ENCODE results near the gene MALL. TPM values are rescaled to one million over a fixed set of nuclear protein-coding genes. Genes with fewer than 3 reads are reported as not detected.
"Not testable (repeated sequence)": the region's sequence is repeated elsewhere in the genome, so short reads cannot be mapped to it uniquely, and the experiment has no call there.

Gene MALL
- polyA plus RNA-seq, 2 of the 4 experiments (the other 2 are of a cell fraction): 77.8 to 123 TPM

DNA sequence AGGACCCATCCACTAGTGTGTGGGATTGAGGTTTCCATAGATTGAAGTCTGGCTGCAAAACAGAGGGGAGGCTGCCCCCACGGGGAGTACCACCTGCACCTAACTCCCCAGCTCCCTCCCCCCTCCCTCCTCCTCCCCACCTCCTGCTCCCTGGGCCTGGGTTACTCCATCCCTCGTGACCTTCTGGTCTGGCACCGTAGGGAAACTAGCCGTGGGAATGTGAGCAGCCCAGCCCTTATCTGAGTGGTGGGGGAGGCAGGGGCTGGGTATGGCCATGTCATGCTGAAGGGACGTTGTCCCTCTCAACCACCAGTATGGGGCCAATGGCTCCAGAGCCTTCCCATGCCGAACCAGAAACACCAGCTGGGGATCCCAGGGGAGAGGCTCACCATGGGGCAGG, 80.2 kb downstream of the MALL start:
- POLR2A ChIA-PET, H3K4me2 ChIP-seq, FAIRE-seq: not testable (repeated sequence)

DNA sequence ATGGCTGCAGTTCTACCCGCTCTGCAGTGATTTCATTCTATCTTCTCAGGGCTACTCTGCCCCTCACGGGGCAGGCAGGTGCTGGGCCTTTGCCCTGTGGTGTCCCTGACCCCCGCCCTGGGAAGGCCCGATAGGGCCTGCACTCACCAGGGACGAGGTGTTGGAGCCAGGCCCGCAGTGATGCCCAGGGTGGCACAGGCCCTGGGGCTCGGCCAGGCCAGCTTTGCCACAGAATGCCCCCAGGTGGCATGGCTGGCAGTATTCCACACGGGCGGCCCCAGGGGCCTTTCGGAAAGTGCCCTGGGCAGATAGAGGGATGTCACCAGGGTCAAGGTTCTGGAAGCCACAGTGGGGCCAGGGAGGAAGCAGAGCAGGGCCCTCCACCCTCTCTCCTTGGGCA, 80.7 kb downstream of the MALL start:
- DNase-seq (ENCODE audit: low read depth in 1 of 2, low spot score in 1 of 2); H3K27ac ChIP-seq; FAIRE-seq; POLR2A ChIA-PET; CTCF ChIA-PET; H3K4me1 ChIP-seq; H3K4me3 ChIP-seq; H3K4me2 ChIP-seq; ATAC-seq; H3K9me3 ChIP-seq: not testable (repeated sequence)
- WGBS (ENCODE audit: missing lambda C conversion rate): 77% methylated on average over 3 of the region's 10 CpGs

More for the DNA sequence above, 80.2 kb downstream of the MALL start:
- H3K9me3 ChIP-seq; ATAC-seq; DNase-seq (ENCODE audit: low read depth in 1 of 2, low spot score in 1 of 2); H3K4me1 ChIP-seq; H3K27ac ChIP-seq; H3K4me3 ChIP-seq; CTCF ChIA-PET: not testable (repeated sequence)
- WGBS (ENCODE audit: missing lambda C conversion rate): no CpG with 5 or more reads among the region's 6 CpGs

Small RNAs within 50 kb of the gene (small RNA-seq; reads per million reads assigned to genes)
- gene MIR4267: 0 reads per million in 6 experiments
- 0 reads per million in 6 experiments for gene MIR4436B1

Other genes with a start within 250 kb of the MALL start
- gene LIMS3, start 217.1 kb downstream of the MALL start, polyA plus RNA-seq (2011; rRNA removed): not detected in 2 replicates
- not detected in 3 replicates for gene LIMS3, start 217.1 kb downstream of the MALL start, polyA plus RNA-seq (2017; fragmentation: RNase III; extraction: RNeasy Plus Mini Kit Qiagen cat#74134 plus additional on column Dnase treatment)
- gene NPHP1, start 89.2 kb upstream of the MALL start, polyA plus RNA-seq (2011; rRNA removed): 9.6 and 15.4 TPM in 2 replicates
- gene NPHP1, start 89.2 kb upstream of the MALL start, polyA plus RNA-seq (2017; fragmentation: RNase III; extraction: RNeasy Plus Mini Kit Qiagen cat#74134 plus additional on column Dnase treatment): 7.4 to 8.5 TPM (median 8.4 TPM) in 3 replicates
- 59.3 and 77.5 TPM in 2 replicates for gene MTLN, start 96.7 kb upstream of the MALL start, polyA plus RNA-seq (2011; rRNA removed)
- gene MTLN, start 96.7 kb upstream of the MALL start, polyA plus RNA-seq (2017; fragmentation: RNase III; extraction: RNeasy Plus Mini Kit Qiagen cat#74134 plus additional on column Dnase treatment): 107 to 123 TPM (median 107 TPM) in 3 replicates

Measured in A549 (cell line).